ENCODE measurements around the gene EPSTI1.

EPSTI1 gene

DNA sequence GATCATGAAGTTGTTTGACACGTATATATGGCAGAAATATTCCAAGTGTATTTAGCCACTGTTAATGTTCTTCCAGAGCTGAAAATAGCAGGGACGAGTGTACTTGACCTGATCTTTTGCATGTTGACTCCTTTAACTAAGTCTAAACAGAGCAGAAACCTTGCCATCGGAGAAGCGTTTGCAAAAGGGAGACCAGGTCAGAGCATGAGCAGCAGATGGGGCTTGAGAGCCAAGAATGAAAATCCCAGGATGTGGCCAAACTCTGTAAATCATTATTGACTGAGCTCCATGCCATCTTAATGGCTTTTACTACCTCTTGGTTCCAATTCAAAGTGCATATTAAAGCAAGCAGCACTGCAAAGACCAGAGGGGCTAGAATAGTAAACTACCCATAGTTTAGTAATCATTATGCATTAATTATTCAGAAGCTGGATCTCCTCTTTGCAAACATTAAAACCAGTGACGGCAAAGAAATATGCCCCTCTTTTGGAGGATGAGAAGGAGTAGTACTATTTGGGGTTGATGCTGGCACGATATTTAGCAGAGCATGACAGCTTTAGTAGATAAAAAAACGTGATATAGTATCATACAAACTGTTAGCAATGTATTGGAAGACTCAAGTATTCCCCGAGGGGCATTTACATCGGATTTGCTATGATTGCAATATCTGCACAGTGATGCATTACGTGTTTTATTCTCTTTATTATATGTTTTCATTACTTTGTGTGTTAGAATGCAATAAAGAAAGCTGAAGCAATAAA is 154.9 kb downstream of the EPSTI1 start:
- DNase-seq: no peak
